ENCODE measurements around the gene PHF21B. TPM values are rescaled to one million over a fixed set of nuclear protein-coding genes. Genes with fewer than 3 reads are reported as not detected.

Gene PHF21B
- total RNA-seq, 1 donor from 2014 or later: 6.7 TPM

- no peaks in the 10 kb centered on the region for H3K9me3 ChIP-seq (ENCODE audit: low read depth)
- H3K27me3 ChIP-seq: no peaks in the 10 kb centered on the region
- Mint-ChIP-seq H3K4me3 (no peak overlapping the region), H3K27ac (peak overlapping the region; percentile 38), H3K27me3 (ENCODE audit: insufficient read depth, low read depth) (peaks cover 11% of the 10 kb centered on the region), H3K4me1 (no peaks in the 10 kb centered on the region), H3K9me3 (peaks cover 12% of the 10 kb centered on the region), H3K36me3 (peaks cover 42% of the 10 kb centered on the region)
- no peaks in the 10 kb centered on the region for H3F3A ChIP-seq (ENCODE audit: low read depth)
- no peaks in the 10 kb centered on the region for H3K36me3 ChIP-seq
- no peak overlapping the region for H2AFZ ChIP-seq (replicated peaks)
- no peak for TF ChIP-seq CTCF (IDR thresholded peaks at IDR 0.05)
- no peak for TF ChIP-seq EZH2 (IDR thresholded peaks at IDR 0.05)
- no peak for TF ChIP-seq EZH2phosphoT487 (IDR thresholded peaks at IDR 0.05)
- no peak overlapping the region for H3K4me3 ChIP-seq
- no peaks in the 10 kb centered on the region for H3K79me2 ChIP-seq (ENCODE audit: low read depth)
- no peak for DNase-seq (ENCODE audit: low spot score)
- H3K4me2 ChIP-seq: no peak overlapping the region
- no peak overlapping the region for H3K27ac ChIP-seq
- no peak overlapping the region for H3K9ac ChIP-seq
- H4K20me1 ChIP-seq (ENCODE audit: low read depth): no peaks in the 10 kb centered on the region
- no peaks in the 10 kb centered on the region for H3K4me1 ChIP-seq
Measured at GRCh38 chr22:44881624-44882023, 128.2 kb downstream of the PHF21B start.

- H3K4me3 ChIP-seq: no peak overlapping the region
- Mint-ChIP-seq H3K36me3 (peaks cover 41% of the 10 kb centered on the region), H3K27ac (peak overlapping the region; percentile 38), H3K4me3 (no peak overlapping the region), H3K4me1 (no peaks in the 10 kb centered on the region), H3K27me3 (ENCODE audit: insufficient read depth, low read depth) (peaks cover 11% of the 10 kb centered on the region), H3K9me3 (peaks cover 15% of the 10 kb centered on the region)
- no peaks in the 10 kb centered on the region for H3F3A ChIP-seq (ENCODE audit: low read depth)
- no peaks in the 10 kb centered on the region for H3K79me2 ChIP-seq (ENCODE audit: low read depth)
- H3K4me2 ChIP-seq: no peak overlapping the region
- H3K27ac ChIP-seq: no peak overlapping the region
- no peak overlapping the region for H3K9ac ChIP-seq
- peaks cover 4% of the 10 kb centered on the region for H3K36me3 ChIP-seq
- TF ChIP-seq EZH2phosphoT487 (IDR thresholded peaks at IDR 0.05) (no peak), EZH2 (IDR thresholded peaks at IDR 0.05) (no peak), CTCF (IDR thresholded peaks at IDR 0.05) (no peak)
- no peaks in the 10 kb centered on the region for H3K9me3 ChIP-seq (ENCODE audit: low read depth)
- H4K20me1 ChIP-seq (ENCODE audit: low read depth): no peaks in the 10 kb centered on the region
- H3K27me3 ChIP-seq: no peaks in the 10 kb centered on the region
- no peak overlapping the region for H2AFZ ChIP-seq (replicated peaks)
- H3K4me1 ChIP-seq: no peaks in the 10 kb centered on the region
- no peak for DNase-seq (ENCODE audit: low spot score)
Measured at GRCh38 chr22:44880610-44881290, 129.1 kb downstream of the PHF21B start.

- TF ChIP-seq EZH2phosphoT487 (IDR thresholded peaks at IDR 0.05) (no peak), CTCF (IDR thresholded peaks at IDR 0.05) (no peak), EZH2 (IDR thresholded peaks at IDR 0.05) (no peak)
- Histone ChIP-seq H3K36me3 (peaks cover 6% of the 10 kb centered on the region), H3K4me1 (no peaks in the 10 kb centered on the region), H3K4me2 (no peak overlapping the region), H3K4me3 (no peak overlapping the region), H3K9ac (no peak overlapping the region), H3K79me2 (ENCODE audit: low read depth) (no peaks in the 10 kb centered on the region), H3K27me3 (no peaks in the 10 kb centered on the region), H3F3A (ENCODE audit: low read depth) (no peaks in the 10 kb centered on the region), H4K20me1 (ENCODE audit: low read depth) (no peaks in the 10 kb centered on the region), H3K27ac (no peak overlapping the region), H2AFZ (replicated peaks) (no peak overlapping the region), H3K9me3 (ENCODE audit: low read depth) (no peaks in the 10 kb centered on the region)
- Mint-ChIP-seq H3K4me1 (no peaks in the 10 kb centered on the region), H3K9me3 (peaks cover 15% of the 10 kb centered on the region), H3K27ac (no peak overlapping the region), H3K27me3 (ENCODE audit: insufficient read depth, low read depth) (peaks cover 11% of the 10 kb centered on the region), H3K4me3 (no peak overlapping the region), H3K36me3 (peaks cover 50% of the 10 kb centered on the region)
- DNase-seq (ENCODE audit: low spot score): no peak
Measured at GRCh38 chr22:44879301-44879680, 130.5 kb downstream of the PHF21B start.

All from neural progenitor cell (in vitro differentiated cells).